ENCODE results near the gene PSG7. TPM values are rescaled to one million over a fixed set of nuclear protein-coding genes. Genes with fewer than 3 reads are reported as not detected.
"Not testable (repeated sequence)": the region's sequence is repeated elsewhere in the genome, so short reads cannot be mapped to it uniquely, and the experiment has no call there.

Gene PSG7
- total and polyA plus RNA-seq, 12 donors, result not detected

- H3K4me3 ChIP-seq; H3K4me1 ChIP-seq; H3K27ac ChIP-seq; DNase-seq; H3K9me3 ChIP-seq; intact Hi-C loops (cut with DNase I); H3K27me3 ChIP-seq; H3K36me3 ChIP-seq; ATAC-seq: not testable (repeated sequence)
- TF ChIP-seq CTCF (IDR thresholded peaks at IDR 0.05), result peak in 5 of 9 donors; percentile 11 to 28 (median 23)
- 70 to 73% methylated on average over 24 to 26 of the region's 26 CpGs for WGBS, 2 donors
These were observed 17.8 kb downstream of the PSG7 start for GRCh38 chr19:42919070-42919756.

- H3K4me1 ChIP-seq; H3K36me3 ChIP-seq; H3K27ac ChIP-seq; H3K9me3 ChIP-seq; DNase-seq; H3K4me3 ChIP-seq; ATAC-seq; intact Hi-C loops (cut with DNase I); H3K27me3 ChIP-seq: not testable (repeated sequence)
- WGBS, 2 donors, result 76 to 80% methylated on average over 15 of the region's 15 CpGs
These were observed 18.5 kb downstream of the PSG7 start for GRCh38 chr19:42918377-42919069.

- WGBS, 2 donors, result 69 to 78% methylated on average over 1 of the region's 1 CpG
- H3K4me3 ChIP-seq; H3K27ac ChIP-seq; ATAC-seq; H3K36me3 ChIP-seq; H3K4me1 ChIP-seq; H3K9me3 ChIP-seq; intact Hi-C loops (cut with DNase I); DNase-seq; H3K27me3 ChIP-seq: not testable (repeated sequence)
These were observed 19.4 kb downstream of the PSG7 start, which contains the start of gene PSG6 for GRCh38 chr19:42917634-42918033. TSS of gene PSG6 (minus strand) at chr19:42917894. CDS start at chr19:42917792, 102 bp downstream.

GRCh38 chr19:42916931-42917330, 20.1 kb downstream of the PSG7 start:
- not testable (repeated sequence) for ATAC-seq

GRCh38 chr19:42913516-42913915, 23.5 kb downstream of the PSG7 start:
- H3K4me1 ChIP-seq; ATAC-seq; H3K27ac ChIP-seq; H3K27me3 ChIP-seq; intact Hi-C loops (cut with DNase I); H3K4me3 ChIP-seq; DNase-seq; H3K36me3 ChIP-seq; H3K9me3 ChIP-seq: not testable (repeated sequence)
- 78 to 82% methylated on average over 5 of the region's 5 CpGs for WGBS, 2 donors

More at GRCh38 chr19:42916931-42917330, 20.1 kb downstream of the PSG7 start:
- H3K4me3 ChIP-seq; H3K36me3 ChIP-seq; intact Hi-C loops (cut with DNase I); H3K27ac ChIP-seq; H3K9me3 ChIP-seq; H3K4me1 ChIP-seq; DNase-seq; H3K27me3 ChIP-seq: not testable (repeated sequence)
- WGBS, 2 donors, result 88 to 100% methylated on average over 1 of the region's 1 CpG

- DNase-seq; ATAC-seq; H3K4me1 ChIP-seq; intact Hi-C loops (cut with DNase I); H3K4me3 ChIP-seq; H3K9me3 ChIP-seq; H3K27ac ChIP-seq; H3K36me3 ChIP-seq; H3K27me3 ChIP-seq: not testable (repeated sequence)
- WGBS, 2 donors, result 85 to 86% methylated on average over 4 of the region's 4 CpGs
These were observed 24.1 kb downstream of the PSG7 start for GRCh38 chr19:42912941-42913340.

GRCh38 chr19:42911731-42912130, 25.3 kb downstream of the PSG7 start:
- H3K4me3 ChIP-seq; ATAC-seq; H3K36me3 ChIP-seq; intact Hi-C loops (cut with DNase I); H3K27me3 ChIP-seq; DNase-seq; H3K9me3 ChIP-seq; H3K4me1 ChIP-seq; H3K27ac ChIP-seq: not testable (repeated sequence)
- WGBS, 2 donors, result 72 to 73% methylated on average over 5 of the region's 5 CpGs

- H3K4me1 ChIP-seq; ATAC-seq; DNase-seq; H3K4me3 ChIP-seq; H3K27ac ChIP-seq; intact Hi-C loops (cut with DNase I); H3K36me3 ChIP-seq; H3K9me3 ChIP-seq: not testable (repeated sequence)
- WGBS, 2 donors, result 61 to 71% methylated on average over 5 of the region's 5 CpGs
- H3K27me3 ChIP-seq, result peaks cover 0 to 18% (median 0%) of the 10 kb centered on the region in 7 donors
These were observed 30.8 kb downstream of the PSG7 start for GRCh38 chr19:42906162-42906561.

- H3K9me3 ChIP-seq, result peaks cover 0 to 12% (median 0%) of the 10 kb centered on the region in 11 donors
- ATAC-seq; H3K36me3 ChIP-seq; H3K27ac ChIP-seq; intact Hi-C loops (cut with DNase I); H3K4me3 ChIP-seq; H3K4me1 ChIP-seq; DNase-seq: not testable (repeated sequence)
- 78 to 81% methylated on average over 4 of the region's 4 CpGs for WGBS, 2 donors
- H3K27me3 ChIP-seq, result peaks cover 0 to 16% (median 0%) of the 10 kb centered on the region in 7 donors
These were observed 36.4 kb downstream of the PSG7 start for GRCh38 chr19:42900561-42900960.

- H3K4me3 ChIP-seq; ATAC-seq; intact Hi-C loops (cut with DNase I); H3K27ac ChIP-seq; DNase-seq; H3K36me3 ChIP-seq; H3K4me1 ChIP-seq: not testable (repeated sequence)
- peaks cover 0 to 14% (median 0%) of the 10 kb centered on the region in 11 donors for H3K9me3 ChIP-seq
- 77 to 86% methylated on average over 12 of the region's 12 CpGs for WGBS, 2 donors
- H3K27me3 ChIP-seq, result peaks cover 0 to 16% (median 0%) of the 10 kb centered on the region in 7 donors
These were observed 37.3 kb downstream of the PSG7 start for GRCh38 chr19:42899674-42900073.

All from heart right ventricle (tissue), 16 donors.